GM19025 (cell line): ENCODE results near the gene SLC12A4.

Experiments
- ATAC-seq: cut with Tn5 transposase; IDR thresholded peaks from one replicate; pipeline ENCODE4 v1.9.1; 2021; ENCODE audit warnings: mild to moderate bottlenecking, low read depth, moderate library complexity; ENCODE audit not compliant: unreplicated experiment

Gene SLC12A4

GRCh38 chr16:67965668-67966548 is 2.5 kb downstream of the SLC12A4 start:
- no peak for ATAC-seq

- ATAC-seq: no peak
These were observed 3.8 kb downstream of the SLC12A4 start for GRCh38 chr16:67964477-67965131.

- no peak for ATAC-seq
These were observed 4.6 kb downstream of the SLC12A4 start for GRCh38 chr16:67963662-67964321.

GRCh38 chr16:67963292-67963661 is 5.2 kb downstream of the SLC12A4 start:
- ATAC-seq: no peak

- no peak for ATAC-seq
These were observed 6.3 kb downstream of the SLC12A4 start for GRCh38 chr16:67962135-67962534.

- ATAC-seq: no peak
These were observed 6.9 kb downstream of the SLC12A4 start for GRCh38 chr16:67961551-67961957.

- no peak for ATAC-seq
These were observed 8.7 kb downstream of the SLC12A4 start for GRCh38 chr16:67959536-67960329.

- no peak for ATAC-seq
These were observed 10.8 kb downstream of the SLC12A4 start for GRCh38 chr16:67957622-67958021.

- no peak for ATAC-seq
These were observed 13.8 kb downstream of the SLC12A4 start for GRCh38 chr16:67954421-67955196.

- no peak for ATAC-seq
These were observed 14.6 kb downstream of the SLC12A4 start for GRCh38 chr16:67953641-67954375.

- no peak for ATAC-seq
These were observed 17.0 kb downstream of the SLC12A4 start for GRCh38 chr16:67951485-67951884.

GRCh38 chr16:67950335-67950843 is 18.0 kb downstream of the SLC12A4 start:
- no peak for ATAC-seq

- no peak for ATAC-seq
These were observed 18.8 kb downstream of the SLC12A4 start for GRCh38 chr16:67949645-67950044.

GRCh38 chr16:67948015-67948414 is 20.4 kb downstream of the SLC12A4 start:
- ATAC-seq: no peak

GRCh38 chr16:67946966-67947558 is 21.4 kb downstream of the SLC12A4 start:
- ATAC-seq: no peak

- ATAC-seq: no peak
These were observed 22.3 kb downstream of the SLC12A4 start for GRCh38 chr16:67946128-67946569.

- no peak for ATAC-seq
These were observed 23.0 kb downstream of the SLC12A4 start for GRCh38 chr16:67945392-67945933.

- ATAC-seq: no peak
These were observed 23.6 kb downstream of the SLC12A4 start for GRCh38 chr16:67944690-67945391.
